Measurements from ENCODE around the gene GPHN. TPM values are rescaled to one million over a fixed set of nuclear protein-coding genes. Genes with fewer than 3 reads are reported as not detected.

The GPHN gene
- total and polyA plus RNA-seq, 10 of the 15 experiments (the other 5 are each of a cell fraction or from before 2014, with no cell fraction given): 22.3 to 48.8 (median 33.1) TPM

- no peak for TF ChIP-seq KAT2A (conservative IDR thresholded peaks at IDR 0.05; ENCODE audit: control insufficient read depth, low read depth, low read length)
- TF ChIP-seq MYB (IDR thresholded peaks at IDR 0.05; ENCODE audit: borderline replicate concordance, low read depth, low read length): no peak
- TF ChIP-seq EGR1 (IDR thresholded peaks at IDR 0.05; ENCODE audit: borderline replicate concordance in 1 of 2, low read depth in 2 of 2, low read length in 2 of 2): no peak
These were observed 604.4 kb downstream of the GPHN start (continued) for GRCh38 chr14:67112344-67112743.

- ChIA-PET SMC1A (ENCODE audit: uncharacterized antibody, unreplicated experiment) (no interaction called here), CTCF (interaction anchor here (1.0 kb wide), 3 partner anchors 10 to 628 kb away, joined by 3 read pairs; no protein-coding TSS in a partner anchor), POLR2A (no interaction called here), RAD21 (ENCODE audit: unreplicated experiment) (no interaction called here)
- in situ Hi-C loops (cut with MboI): no loop called here
- Histone ChIP-seq H3K27ac (ENCODE audit: control insufficient read depth, insufficient read depth) (no peak overlapping the region), H3K4me1 (ENCODE audit: control insufficient read depth, insufficient read depth, low read length) (no peaks in the 10 kb centered on the region), H3K79me2 (ENCODE audit: control insufficient read depth, insufficient read depth, low read length) (no peaks in the 10 kb centered on the region), H3K36me3 (ENCODE audit: control insufficient read depth in 2 of 2, insufficient read depth in 2 of 2, low read length in 1 of 2) (no peaks in the 10 kb centered on the region; a peak in 1 of 4 replicates), H3K9me3 (replicated peaks; ENCODE audit: control insufficient read depth, insufficient read depth, low read length) (no peaks in the 10 kb centered on the region), H3K27me3 (replicated peaks in 1 of 2; ENCODE audit: control insufficient read depth in 2 of 2, insufficient read depth in 2 of 2, low read length in 1 of 2) (no peaks in the 10 kb centered on the region), H3K4me3 (no peak overlapping the region), H3K4me2 (ENCODE audit: control insufficient read depth, insufficient read depth) (no peak overlapping the region), H4K20me1 (ENCODE audit: control insufficient read depth, insufficient read depth) (no peaks in the 10 kb centered on the region), H2AFZ (ENCODE audit: control insufficient read depth, low read depth, low read length) (no peak overlapping the region), H3K9ac (ENCODE audit: control insufficient read depth, insufficient read depth, low read length) (no peak overlapping the region)
- WGBS (ENCODE audit: insufficient coverage, insufficient replicate concordance, low lambda C conversion rate, missing lambda C conversion rate): 92% methylated on average over 3 of the region's 3 CpGs
- TF ChIP-seq ELK1 (IDR thresholded peaks at IDR 0.05; ENCODE audit: low read depth, low read length) (no peak), TAF1 (IDR thresholded peaks at IDR 0.05; ENCODE audit: borderline replicate concordance, low read depth, low read length) (no peak), BCL11A (IDR thresholded peaks at IDR 0.05; ENCODE audit: low read depth, low read length) (no peak), CEBPB (IDR thresholded peaks at IDR 0.05; ENCODE audit: borderline replicate concordance in 1 of 2, low read depth in 2 of 2, low read length in 2 of 2) (no peak), ZSCAN29 (IDR thresholded peaks at IDR 0.05) (no peak), ZBTB40 (IDR thresholded peaks at IDR 0.05; ENCODE audit: borderline replicate concordance) (no peak), PKNOX1 (IDR thresholded peaks at IDR 0.05) (no peak), BACH1 (IDR thresholded peaks at IDR 0.05; ENCODE audit: borderline replicate concordance) (no peak), PAX8 (IDR thresholded peaks at IDR 0.05) (no peak), RBBP5 (conservative IDR thresholded peaks at IDR 0.05) (no peak)
- ATAC-seq (no peak), DNase-seq (ENCODE audit: low read depth, low spot score) (no peak), FAIRE-seq (no peak)
- BruUV-seq (replicated peaks): no TSS peak
- intact Hi-C loops (cut with micrococcal nuclease; ENCODE audit: unreplicated experiment): no loop called here
These were observed 619.2 kb downstream of the GPHN start for GRCh38 chr14:67127174-67127573.
